ENCODE data around the gene PPP1R37. TPM values are rescaled to one million over a fixed set of nuclear protein-coding genes. Genes with fewer than 3 reads are reported as not detected.

The PPP1R37 gene
- total RNA-seq, 1 experiment from 2014 or later, result 33.6 TPM

DNA sequence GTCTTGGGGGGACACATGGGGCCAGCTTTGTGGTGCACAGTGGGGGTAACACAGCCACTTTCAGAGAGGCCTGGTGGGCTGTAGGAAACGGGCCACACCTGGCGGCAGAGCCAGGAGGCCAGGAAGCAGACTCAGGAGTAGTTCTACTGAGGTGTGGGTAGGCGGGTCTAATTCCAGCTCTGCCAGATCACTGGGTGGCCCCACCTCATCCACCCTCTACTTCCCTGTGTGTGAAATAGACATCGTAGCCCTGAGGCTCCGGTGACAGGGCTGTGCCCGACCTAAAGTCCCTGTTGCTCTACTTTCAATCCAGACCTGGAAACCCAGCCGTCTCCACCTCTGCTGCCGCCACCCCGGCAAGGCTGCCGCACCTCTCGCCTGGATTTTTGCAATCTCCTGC lies 63.8 kb downstream of the PPP1R37 start:
- peaks cover 87% of the 10 kb centered on the region for H3K27me3 Mint-ChIP-seq (ENCODE audit: low read depth)
- H3K36me3 Mint-ChIP-seq (ENCODE audit: insufficient read depth in 1 of 3, low read depth in 3 of 3), result no peaks in the 10 kb centered on the region
- Histone ChIP-seq H2AFZ (ENCODE audit: low read length) (no peak overlapping the region), H2BK5ac (ENCODE audit: insufficient read length, low read length) (no peak overlapping the region), H3K14ac (ENCODE audit: insufficient read depth, low read length) (no peak overlapping the region), H3K23me2 (ENCODE audit: insufficient read length, low read depth, low read length, poor library complexity, severe bottlenecking) (no peaks in the 10 kb centered on the region), H3K4ac (ENCODE audit: low read depth, low read length) (no peak overlapping the region), H3K27me3 (ENCODE audit: insufficient read depth, low read length) (peaks cover 7% of the 10 kb centered on the region; the same call in 1 of the 2 replicates), H2BK120ac (ENCODE audit: low read depth, low read length, poor library complexity, severe bottlenecking) (no peak overlapping the region), H3K27ac (ENCODE audit: insufficient read length, low read depth, low read length) (no peak overlapping the region), H3K18ac (ENCODE audit: insufficient read length, low read depth, low read length) (no peak overlapping the region), H3K79me2 (ENCODE audit: insufficient read depth, low read length) (no peaks in the 10 kb centered on the region), H3K56ac (ENCODE audit: insufficient read length, low read depth, low read length) (no peak overlapping the region), H3K4me1 (ENCODE audit: insufficient read depth, low read length) (no peaks in the 10 kb centered on the region), H4K20me1 (ENCODE audit: control insufficient read depth, insufficient read depth, insufficient read length) (no peaks in the 10 kb centered on the region), H3K9ac (ENCODE audit: extremely low read depth, insufficient read length, low read length) (no peak overlapping the region), H2AK5ac (ENCODE audit: insufficient read length, low read length) (no peak overlapping the region), H2BK12ac (ENCODE audit: insufficient read length, low read depth, low read length) (no peak overlapping the region), H3K23ac (ENCODE audit: insufficient read length, low read depth, low read length) (no peak overlapping the region), H3K79me1 (ENCODE audit: insufficient read depth, low read depth, low read length, poor library complexity, severe bottlenecking) (no peaks in the 10 kb centered on the region), H4K91ac (ENCODE audit: insufficient read length, low read depth, low read length) (no peak overlapping the region), H3K9me3 (ENCODE audit: control insufficient read depth, low read depth, low read length) (no peaks in the 10 kb centered on the region), H3K4me2 (ENCODE audit: insufficient read depth, insufficient read length, low read length) (no peak overlapping the region), H4K5ac (ENCODE audit: insufficient read length, low read depth, low read length) (no peak overlapping the region), H2BK15ac (ENCODE audit: low read depth, low read length) (no peak overlapping the region), H2BK20ac (ENCODE audit: low read depth, low read length, poor library complexity, severe bottlenecking) (no peak overlapping the region), H4K8ac (replicated peaks; ENCODE audit: insufficient read length, low read depth, low read length) (no peak overlapping the region), H3T11ph (ENCODE audit: low read length) (no peak overlapping the region)
- TF ChIP-seq, protein P1, sequence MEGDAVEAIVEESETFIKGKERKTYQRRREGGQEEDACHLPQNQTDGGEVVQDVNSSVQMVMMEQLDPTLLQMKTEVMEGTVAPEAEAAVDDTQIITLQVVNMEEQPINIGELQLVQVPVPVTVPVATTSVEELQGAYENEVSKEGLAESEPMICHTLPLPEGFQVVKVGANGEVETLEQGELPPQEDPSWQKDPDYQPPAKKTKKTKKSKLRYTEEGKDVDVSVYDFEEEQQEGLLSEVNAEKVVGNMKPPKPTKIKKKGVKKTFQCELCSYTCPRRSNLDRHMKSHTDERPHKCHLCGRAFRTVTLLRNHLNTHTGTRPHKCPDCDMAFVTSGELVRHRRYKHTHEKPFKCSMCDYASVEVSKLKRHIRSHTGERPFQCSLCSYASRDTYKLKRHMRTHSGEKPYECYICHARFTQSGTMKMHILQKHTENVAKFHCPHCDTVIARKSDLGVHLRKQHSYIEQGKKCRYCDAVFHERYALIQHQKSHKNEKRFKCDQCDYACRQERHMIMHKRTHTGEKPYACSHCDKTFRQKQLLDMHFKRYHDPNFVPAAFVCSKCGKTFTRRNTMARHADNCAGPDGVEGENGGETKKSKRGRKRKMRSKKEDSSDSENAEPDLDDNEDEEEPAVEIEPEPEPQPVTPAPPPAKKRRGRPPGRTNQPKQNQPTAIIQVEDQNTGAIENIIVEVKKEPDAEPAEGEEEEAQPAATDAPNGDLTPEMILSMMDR (conservative IDR thresholded peaks at IDR 0.05), result no peak
- H3K9me3 Mint-ChIP-seq, result no peaks in the 10 kb centered on the region; a peak in 1 of 5 replicates
- no peak overlapping the region for H3K4me3 Mint-ChIP-seq
- 0 out of 7 replicates have a peak overlapping the region, but pooled peaks of 1 of the 3 experiments have one; percentile 25 for H3K27ac Mint-ChIP-seq
- no peak for DNase-seq
- WGBS (ENCODE audit: extremely low coverage, insufficient read length, low lambda C conversion rate), result no CpG with 5 or more reads among the region's 11 CpGs
- peaks cover 13 to 38% of the 10 kb centered on the region in 2 experiments for H3K4me1 Mint-ChIP-seq

Measured in H9 (cell line).